Measurements from ENCODE around the gene OLFM3.

DNA sequence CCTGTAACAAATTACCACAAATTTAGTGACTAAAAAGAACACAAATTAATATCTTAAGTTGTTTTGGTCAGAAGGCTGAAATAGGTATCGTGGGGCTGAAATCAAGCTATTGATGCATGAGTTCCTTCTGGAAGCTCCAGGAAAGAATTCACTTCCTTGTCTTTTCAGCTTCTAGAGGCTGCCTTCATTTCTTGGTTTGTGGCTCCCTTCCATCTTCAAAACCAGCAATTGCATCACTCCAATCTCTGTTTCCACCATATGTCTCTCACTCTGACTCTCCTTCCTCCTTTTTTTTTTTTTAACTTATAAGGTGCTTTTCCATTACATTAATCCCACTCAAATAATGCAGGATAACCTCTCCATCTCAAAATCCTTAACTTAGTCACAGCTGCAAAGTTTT lies 78.4 kb downstream of the OLFM3 start:
- TF ChIP-seq CTCF (conservative IDR thresholded peaks at IDR 0.05; ENCODE audit: low read depth in 2 of 2) (no peak), EZH2 (IDR thresholded peaks at IDR 0.05; ENCODE audit: low read depth, unreplicated experiment) (no peak), POLR2AphosphoS5 (IDR thresholded peaks at IDR 0.05; ENCODE audit: low read depth) (no peak), JUNB (IDR thresholded peaks at IDR 0.05; ENCODE audit: unreplicated experiment) (no peak), ZNF331 (CRISPR knock-in tag; IDR thresholded peaks at IDR 0.05; ENCODE audit: low read depth) (no peak), EZH2phosphoT487 (IDR thresholded peaks at IDR 0.05; ENCODE audit: unreplicated experiment) (no peak), REST (IDR thresholded peaks at IDR 0.05; ENCODE audit: unreplicated experiment) (no peak), ZNF114 (CRISPR knock-in tag; IDR thresholded peaks at IDR 0.05) (no peak)
- TF ChIP-seq, protein P1, sequence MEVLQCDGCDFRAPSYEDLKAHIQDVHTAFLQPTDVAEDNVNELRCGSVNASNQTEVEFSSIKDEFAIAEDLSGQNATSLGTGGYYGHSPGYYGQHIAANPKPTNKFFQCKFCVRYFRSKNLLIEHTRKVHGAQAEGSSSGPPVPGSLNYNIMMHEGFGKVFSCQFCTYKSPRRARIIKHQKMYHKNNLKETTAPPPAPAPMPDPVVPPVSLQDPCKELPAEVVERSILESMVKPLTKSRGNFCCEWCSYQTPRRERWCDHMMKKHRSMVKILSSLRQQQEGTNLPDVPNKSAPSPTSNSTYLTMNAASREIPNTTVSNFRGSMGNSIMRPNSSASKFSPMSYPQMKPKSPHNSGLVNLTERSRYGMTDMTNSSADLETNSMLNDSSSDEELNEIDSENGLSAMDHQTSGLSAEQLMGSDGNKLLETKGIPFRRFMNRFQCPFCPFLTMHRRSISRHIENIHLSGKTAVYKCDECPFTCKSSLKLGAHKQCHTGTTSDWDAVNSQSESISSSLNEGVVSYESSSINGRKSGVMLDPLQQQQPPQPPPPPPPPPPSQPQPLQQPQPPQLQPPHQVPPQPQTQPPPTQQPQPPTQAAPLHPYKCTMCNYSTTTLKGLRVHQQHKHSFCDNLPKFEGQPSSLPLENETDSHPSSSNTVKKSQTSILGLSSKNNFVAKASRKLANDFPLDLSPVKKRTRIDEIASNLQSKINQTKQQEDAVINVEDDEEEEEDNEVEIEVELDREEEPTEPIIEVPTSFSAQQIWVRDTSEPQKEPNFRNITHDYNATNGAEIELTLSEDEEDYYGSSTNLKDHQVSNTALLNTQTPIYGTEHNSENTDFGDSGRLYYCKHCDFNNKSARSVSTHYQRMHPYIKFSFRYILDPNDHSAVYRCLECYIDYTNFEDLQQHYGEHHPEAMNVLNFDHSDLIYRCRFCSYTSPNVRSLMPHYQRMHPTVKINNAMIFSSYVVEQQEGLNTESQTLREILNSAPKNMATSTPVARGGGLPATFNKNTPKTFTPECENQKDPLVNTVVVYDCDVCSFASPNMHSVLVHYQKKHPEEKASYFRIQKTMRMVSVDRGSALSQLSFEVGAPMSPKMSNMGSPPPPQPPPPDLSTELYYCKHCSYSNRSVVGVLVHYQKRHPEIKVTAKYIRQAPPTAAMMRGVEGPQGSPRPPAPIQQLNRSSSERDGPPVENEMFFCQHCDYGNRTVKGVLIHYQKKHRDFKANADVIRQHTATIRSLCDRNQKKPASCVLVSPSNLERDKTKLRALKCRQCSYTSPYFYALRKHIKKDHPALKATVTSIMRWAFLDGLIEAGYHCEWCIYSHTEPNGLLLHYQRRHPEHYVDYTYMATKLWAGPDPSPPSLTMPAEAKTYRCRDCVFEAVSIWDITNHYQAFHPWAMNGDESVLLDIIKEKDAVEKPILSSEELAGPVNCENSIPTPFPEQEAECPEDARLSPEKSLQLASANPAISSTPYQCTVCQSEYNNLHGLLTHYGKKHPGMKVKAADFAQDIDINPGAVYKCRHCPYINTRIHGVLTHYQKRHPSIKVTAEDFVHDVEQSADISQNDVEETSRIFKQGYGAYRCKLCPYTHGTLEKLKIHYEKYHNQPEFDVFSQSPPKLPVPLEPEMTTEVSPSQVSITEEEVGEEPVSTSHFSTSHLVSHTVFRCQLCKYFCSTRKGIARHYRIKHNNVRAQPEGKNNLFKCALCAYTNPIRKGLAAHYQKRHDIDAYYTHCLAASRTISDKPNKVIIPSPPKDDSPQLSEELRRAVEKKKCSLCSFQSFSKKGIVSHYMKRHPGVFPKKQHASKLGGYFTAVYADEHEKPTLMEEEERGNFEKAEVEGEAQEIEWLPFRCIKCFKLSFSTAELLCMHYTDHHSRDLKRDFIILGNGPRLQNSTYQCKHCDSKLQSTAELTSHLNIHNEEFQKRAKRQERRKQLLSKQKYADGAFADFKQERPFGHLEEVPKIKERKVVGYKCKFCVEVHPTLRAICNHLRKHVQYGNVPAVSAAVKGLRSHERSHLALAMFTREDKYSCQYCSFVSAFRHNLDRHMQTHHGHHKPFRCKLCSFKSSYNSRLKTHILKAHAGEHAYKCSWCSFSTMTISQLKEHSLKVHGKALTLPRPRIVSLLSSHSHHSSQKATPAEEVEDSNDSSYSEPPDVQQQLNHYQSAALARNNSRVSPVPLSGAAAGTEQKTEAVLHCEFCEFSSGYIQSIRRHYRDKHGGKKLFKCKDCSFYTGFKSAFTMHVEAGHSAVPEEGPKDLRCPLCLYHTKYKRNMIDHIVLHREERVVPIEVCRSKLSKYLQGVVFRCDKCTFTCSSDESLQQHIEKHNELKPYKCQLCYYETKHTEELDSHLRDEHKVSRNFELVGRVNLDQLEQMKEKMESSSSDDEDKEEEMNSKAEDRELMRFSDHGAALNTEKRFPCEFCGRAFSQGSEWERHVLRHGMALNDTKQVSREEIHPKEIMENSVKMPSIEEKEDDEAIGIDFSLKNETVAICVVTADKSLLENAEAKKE (CRISPR knock-in tag; IDR thresholded peaks at IDR 0.05) = no peak
